Skeletal muscle satellite cell (primary cell): ENCODE data around the gene CLEC2L.

ENCODE experiments used
- H3K27me3 ChIP-seq: 2 replicates; pipeline ENCODE4 v1.7.0; 2013; ENCODE audit warnings: low read length; ENCODE audit not compliant: control insufficient read depth, insufficient read depth
- H3K36me3 ChIP-seq: 2 replicates; pipeline ENCODE4 v1.7.0; 2013; ENCODE audit warnings: mild to moderate bottlenecking, control low read depth, low read length; ENCODE audit not compliant: insufficient read depth
- H3K4me1 ChIP-seq: 2 replicates; pipeline ENCODE4 v1.7.0; 2013; ENCODE audit warnings: low read length; ENCODE audit not compliant: control insufficient read depth, insufficient read depth
- H3K4me2 ChIP-seq: 2 replicates; pipeline ENCODE4 v1.7.0; 2013; ENCODE audit warnings: mild to moderate bottlenecking, low read length
- H3K4me3 ChIP-seq: 2 replicates; pipeline ENCODE4 v1.7.0; 2013; ENCODE audit warnings: low read length
- H3K9ac ChIP-seq: 2 replicates; pipeline ENCODE4 v1.7.0; 2013; ENCODE audit warnings: mild to moderate bottlenecking, low read depth, low read length, moderate library complexity
- H3K9me3 ChIP-seq: replicated peaks from 2 replicates; pipeline ENCODE4 v1.7.0; 2013; ENCODE audit warnings: mild to moderate bottlenecking, control low read depth, low read length

Gene CLEC2L

DNA sequence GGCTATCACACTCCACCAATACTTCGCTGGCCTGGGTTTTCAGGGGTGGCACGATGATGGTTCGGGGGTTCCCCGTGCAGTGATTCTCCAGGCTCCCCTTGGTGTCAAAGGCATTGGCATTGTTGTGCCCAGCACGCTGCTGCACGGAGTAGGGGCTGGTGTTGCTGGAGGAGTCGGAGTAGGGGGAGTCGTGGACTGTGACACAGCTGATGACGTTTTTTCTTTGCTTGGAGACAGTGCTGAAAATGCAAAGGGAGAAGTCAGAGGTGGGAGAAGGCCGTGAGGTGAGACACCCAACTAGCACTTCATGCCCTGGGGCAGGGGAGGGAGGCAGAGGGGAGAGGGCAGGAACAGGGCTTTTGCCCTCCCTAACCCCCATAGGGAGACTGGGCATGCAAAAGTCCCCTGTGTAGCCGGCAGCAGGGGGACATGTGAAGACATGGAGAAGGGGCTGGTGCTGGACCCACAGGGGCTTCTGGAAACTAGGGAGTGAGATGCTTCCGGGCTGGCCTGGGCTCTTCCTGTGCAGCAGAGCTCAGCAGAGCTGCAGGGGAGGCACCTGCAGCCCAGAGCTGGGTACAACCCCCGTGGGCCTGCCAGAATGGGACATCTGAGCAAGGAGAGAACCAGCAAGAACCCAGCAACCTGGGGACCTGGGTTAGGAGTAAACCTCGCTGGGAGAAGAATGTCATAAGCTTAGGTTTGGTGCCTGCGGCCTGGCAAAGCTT, 60.5 kb downstream of the CLEC2L start:
- Histone ChIP-seq H3K4me3 (no peak overlapping the region), H3K9me3 (no peaks in the 10 kb centered on the region), H3K4me1 (peaks cover 10% of the 10 kb centered on the region), H3K36me3 (peaks cover 88% of the 10 kb centered on the region), H3K9ac (no peak overlapping the region), H3K27me3 (no peaks in the 10 kb centered on the region), H3K4me2 (no peak overlapping the region)

DNA sequence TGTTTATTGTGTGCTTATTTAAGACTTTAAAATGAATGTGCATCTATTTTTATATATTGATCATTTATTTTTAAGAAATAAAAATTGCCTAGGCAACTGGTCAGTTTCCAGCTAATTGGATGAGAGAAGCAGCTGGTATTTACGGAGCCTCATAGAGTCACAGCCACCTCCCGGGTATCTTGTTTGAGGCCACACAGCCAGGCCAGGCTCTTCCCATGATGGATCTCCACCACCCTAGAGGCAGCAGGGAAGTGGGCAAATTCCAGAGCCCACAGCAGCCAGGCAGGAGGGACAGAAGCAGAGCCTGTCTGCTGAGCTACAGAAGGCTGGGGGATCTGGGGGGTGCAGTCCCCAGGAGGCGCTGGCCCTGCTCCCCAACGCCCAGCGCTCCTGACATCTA, 61.6 kb downstream of the CLEC2L start:
- peaks cover 88% of the 10 kb centered on the region for H3K36me3 ChIP-seq
- H3K4me1 ChIP-seq, result peaks cover 16% of the 10 kb centered on the region
- no peak overlapping the region for H3K4me3 ChIP-seq
- no peaks in the 10 kb centered on the region for H3K9me3 ChIP-seq
- no peak overlapping the region for H3K9ac ChIP-seq
- no peaks in the 10 kb centered on the region for H3K27me3 ChIP-seq
- no peak overlapping the region for H3K4me2 ChIP-seq

DNA sequence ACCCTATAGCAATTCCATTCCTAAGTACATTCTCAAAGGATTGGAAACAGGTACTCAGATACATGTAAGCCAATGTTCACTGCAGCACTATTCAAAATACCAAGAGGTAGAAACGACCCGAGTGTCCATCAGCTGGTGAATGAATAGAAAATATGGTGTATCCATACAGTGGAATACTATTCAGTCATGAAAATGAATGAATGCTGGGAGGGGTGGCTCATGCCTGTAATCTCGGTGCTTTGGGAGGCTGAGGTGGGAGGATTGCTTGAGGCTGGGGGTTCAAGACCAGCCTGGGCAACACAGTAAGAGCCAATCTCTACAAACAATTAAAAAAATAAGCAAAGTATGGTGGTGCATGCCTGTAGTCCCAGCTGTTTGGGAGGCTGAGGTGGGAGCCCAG, 62.8 kb downstream of the CLEC2L start:
- no peaks in the 10 kb centered on the region for H3K9me3 ChIP-seq
- no peak overlapping the region for H3K4me3 ChIP-seq
- H3K9ac ChIP-seq, result no peak overlapping the region
- H3K4me1 ChIP-seq, result peaks cover 16% of the 10 kb centered on the region
- H3K27me3 ChIP-seq, result no peaks in the 10 kb centered on the region
- peaks cover 88% of the 10 kb centered on the region for H3K36me3 ChIP-seq
- no peak overlapping the region for H3K4me2 ChIP-seq

DNA sequence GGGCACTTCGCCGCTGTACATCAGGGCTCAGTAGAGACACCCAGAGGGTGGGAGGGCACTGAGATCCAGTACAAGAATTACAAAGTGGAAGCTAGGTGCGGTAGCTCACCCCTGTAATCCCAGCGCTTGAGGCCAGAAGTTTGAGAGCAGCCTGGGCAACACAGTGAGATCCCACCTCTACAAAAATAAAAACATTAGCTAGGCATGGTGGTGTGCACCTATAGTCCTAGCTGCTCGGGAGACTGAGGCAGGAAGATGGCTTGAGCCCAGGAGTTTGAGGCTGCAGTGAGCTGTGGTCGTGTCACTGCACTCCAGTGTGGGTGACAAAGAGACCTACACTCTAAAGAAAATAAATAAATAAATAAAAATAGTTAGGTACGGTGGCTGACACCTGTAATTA, 64.0 kb downstream of the CLEC2L start:
- H3K4me3 ChIP-seq, result no peak overlapping the region
- no peak overlapping the region for H3K4me2 ChIP-seq
- no peak overlapping the region for H3K9ac ChIP-seq
- peaks cover 16% of the 10 kb centered on the region for H3K4me1 ChIP-seq
- H3K36me3 ChIP-seq, result peaks cover 88% of the 10 kb centered on the region
- no peaks in the 10 kb centered on the region for H3K27me3 ChIP-seq
- no peaks in the 10 kb centered on the region for H3K9me3 ChIP-seq

DNA sequence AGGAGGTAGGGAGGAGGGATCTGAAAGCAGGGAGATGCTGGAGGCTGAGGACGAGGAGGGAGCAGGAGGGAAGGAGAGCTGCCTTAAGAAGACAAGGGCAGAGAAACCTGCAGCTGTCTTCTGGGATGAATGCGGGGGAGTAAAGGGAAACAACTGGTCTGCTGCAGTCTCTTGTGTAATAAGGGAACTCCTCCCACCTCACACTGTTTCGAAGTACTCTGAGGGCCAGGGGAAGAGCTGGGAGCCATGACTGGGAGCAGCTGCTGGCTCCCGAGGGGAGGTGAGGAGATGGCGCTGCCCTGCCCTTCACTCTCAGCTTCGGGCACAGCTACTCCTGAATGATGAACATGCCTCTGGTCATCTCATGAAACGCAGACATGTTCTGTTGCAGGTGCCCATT, 65.1 kb downstream of the CLEC2L start:
- no peaks in the 10 kb centered on the region for H3K27me3 ChIP-seq
- peaks cover 16% of the 10 kb centered on the region for H3K4me1 ChIP-seq
- H3K9ac ChIP-seq, result peak overlapping the region; percentile 1
- H3K4me3 ChIP-seq, result no peak overlapping the region
- no peaks in the 10 kb centered on the region for H3K9me3 ChIP-seq
- H3K36me3 ChIP-seq, result peaks cover 88% of the 10 kb centered on the region
- peak overlapping the region; percentile 15 for H3K4me2 ChIP-seq

DNA sequence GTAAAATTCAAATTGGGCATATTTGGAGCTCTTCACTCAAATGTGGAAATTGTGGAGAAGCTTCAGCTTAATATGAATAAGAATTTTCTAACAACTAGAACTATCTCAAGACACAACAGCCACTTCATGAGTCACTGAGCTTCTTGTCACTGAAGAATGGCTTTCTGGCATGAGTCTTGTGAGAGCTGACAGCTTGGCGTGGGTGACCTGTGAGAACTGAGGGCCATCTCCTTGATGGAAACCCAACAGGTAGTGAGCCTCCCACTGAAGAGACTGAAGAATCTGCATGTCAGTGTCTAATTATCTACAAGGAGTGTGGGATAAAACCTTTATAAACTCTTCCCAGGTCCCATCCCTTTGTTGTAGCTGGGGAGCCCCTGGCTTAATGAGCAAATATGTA, 66.0 kb downstream of the CLEC2L start:
- no peak overlapping the region for H3K4me2 ChIP-seq
- H3K9me3 ChIP-seq, result no peaks in the 10 kb centered on the region
- peaks cover 88% of the 10 kb centered on the region for H3K36me3 ChIP-seq
- H3K9ac ChIP-seq, result no peak overlapping the region
- no peaks in the 10 kb centered on the region for H3K27me3 ChIP-seq
- peaks cover 16% of the 10 kb centered on the region for H3K4me1 ChIP-seq
- H3K4me3 ChIP-seq, result no peak overlapping the region

DNA sequence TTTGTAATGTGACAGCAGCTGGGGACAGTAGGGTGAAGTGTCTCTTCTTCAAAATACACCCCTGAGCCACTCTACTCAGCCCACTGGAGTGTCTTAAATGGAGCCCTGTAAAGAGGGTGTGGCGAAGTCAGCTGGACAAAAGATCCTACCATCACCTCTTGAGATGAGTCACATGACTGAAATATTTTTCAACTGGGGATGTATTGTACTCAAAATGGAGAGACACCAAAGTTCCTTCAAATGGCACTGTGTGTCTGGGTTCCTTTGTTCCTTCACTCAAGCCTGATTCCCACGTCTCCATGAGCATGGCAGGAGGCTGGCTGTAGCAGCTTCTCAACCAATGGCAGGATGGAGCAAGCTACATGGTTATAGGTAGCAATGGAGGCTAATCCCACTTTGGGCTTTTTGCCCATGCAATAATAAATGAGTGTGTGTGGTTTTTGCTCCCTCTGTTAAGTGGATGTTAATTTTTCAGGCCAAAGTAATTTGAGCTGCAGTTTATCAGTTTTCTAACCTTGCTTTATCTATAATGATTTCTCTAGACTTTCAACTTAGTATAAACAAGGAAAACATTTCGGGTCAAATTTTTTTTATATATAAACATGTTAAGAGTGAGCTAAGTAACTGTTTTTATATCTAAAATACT, 68.2 kb downstream of the CLEC2L start:
- Histone ChIP-seq H3K36me3 (peaks cover 88% of the 10 kb centered on the region), H3K4me3 (no peak overlapping the region)

DNA sequence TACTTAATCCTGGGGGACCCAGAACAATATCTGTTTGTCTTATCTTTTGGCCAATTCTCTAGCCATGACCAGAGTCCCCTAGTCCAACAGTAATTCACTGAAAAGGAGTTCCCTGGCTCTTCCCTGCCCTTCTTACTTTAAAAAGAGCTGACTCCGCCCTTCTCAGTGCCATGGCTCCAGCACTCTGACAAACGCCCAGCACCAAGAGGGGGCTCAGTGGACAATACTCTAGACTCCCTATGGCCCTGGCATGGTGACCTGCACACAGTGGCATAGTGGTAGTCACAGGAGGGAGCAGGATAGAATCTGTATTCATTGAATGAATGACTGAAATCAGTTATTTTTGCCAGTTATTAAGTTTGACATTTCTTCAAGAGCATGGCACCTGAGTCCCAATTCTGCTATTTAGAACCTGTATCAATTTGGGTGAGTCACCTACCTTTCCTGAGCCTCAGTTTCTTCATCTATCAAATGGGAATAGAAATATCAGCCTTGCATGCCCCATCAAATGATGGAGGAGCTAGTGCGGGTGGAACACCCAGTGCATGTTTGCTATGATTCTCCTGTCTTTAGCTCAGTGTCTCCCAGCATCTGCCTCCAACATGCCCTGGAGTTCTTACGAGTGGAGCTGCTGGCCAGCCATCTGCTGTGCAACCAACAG, 69.4 kb downstream of the CLEC2L start:
- H3K27me3 ChIP-seq, result no peaks in the 10 kb centered on the region
- no peak overlapping the region for H3K9ac ChIP-seq
- H3K36me3 ChIP-seq, result peaks cover 91% of the 10 kb centered on the region
- no peaks in the 10 kb centered on the region for H3K9me3 ChIP-seq
- peaks cover 16% of the 10 kb centered on the region for H3K4me1 ChIP-seq
- no peak overlapping the region for H3K4me2 ChIP-seq
- H3K4me3 ChIP-seq, result no peak overlapping the region

More for the DNA sequence above, 68.2 kb downstream of the CLEC2L start:
- Histone ChIP-seq H3K27me3 (no peaks in the 10 kb centered on the region), H3K4me2 (no peak overlapping the region), H3K9me3 (no peaks in the 10 kb centered on the region), H3K4me1 (peaks cover 16% of the 10 kb centered on the region), H3K9ac (no peak overlapping the region)

DNA sequence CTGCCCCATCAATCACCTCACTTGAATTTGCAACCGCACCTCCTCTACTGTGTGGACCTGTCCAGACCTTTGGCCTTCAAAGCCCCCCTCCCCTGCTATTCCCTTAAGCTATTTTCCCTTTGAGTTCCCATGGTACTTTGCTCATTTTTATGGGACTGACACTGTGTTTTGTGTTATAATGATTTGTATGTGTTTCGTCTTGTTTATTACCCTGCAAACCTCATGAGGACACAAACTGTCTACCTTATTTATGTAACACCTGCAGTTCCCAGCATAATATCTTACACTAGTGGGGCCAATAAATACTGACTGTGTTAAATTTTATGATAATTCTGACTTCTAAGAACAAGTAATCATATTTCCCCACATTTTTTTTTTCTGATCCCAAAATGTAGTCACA, 70.6 kb downstream of the CLEC2L start:
- peaks cover 5% of the 10 kb centered on the region for H3K4me1 ChIP-seq
- H3K9me3 ChIP-seq, result no peaks in the 10 kb centered on the region
- H3K9ac ChIP-seq, result no peak overlapping the region
- H3K4me3 ChIP-seq, result no peak overlapping the region
- H3K36me3 ChIP-seq, result peaks cover 100% of the 10 kb centered on the region
- no peaks in the 10 kb centered on the region for H3K27me3 ChIP-seq
- no peak overlapping the region for H3K4me2 ChIP-seq
